Epithelial cell of proximal tubule (primary cell): ENCODE measurements around the gene HS6ST2. TPM values are rescaled to one million over a fixed set of nuclear protein-coding genes. Genes with fewer than 3 reads are reported as not detected.

Source experiments
- DNase-seq: peaks from one replicate; pipeline ENCODE4 v3.0.0-alpha.2; 2011; ENCODE audit warnings: low read depth
- H3K4me3 ChIP-seq: 2 replicates; pipeline ENCODE4 v1.5.1; 2011; ENCODE audit warnings: low read depth, mild to moderate bottlenecking, low read length
- total RNA-seq: library from RNA; depleted of rRNA; stranded (reverse); fragments of >200 nt; gene quantifications from 2 replicates; pipeline ENCODE4 v1.2.3, GENCODE V29; 2015
- TF ChIP-seq, protein P1 (sequence below): conservative IDR thresholded peaks from 2 replicates; pipeline ENCODE4 v1.5.1; 2012; ENCODE audit warnings: low read depth, mild to moderate bottlenecking, low read length

HS6ST2 gene
- total RNA-seq, 1 donor from 2014 or later, result 9.2 TPM

DNA sequence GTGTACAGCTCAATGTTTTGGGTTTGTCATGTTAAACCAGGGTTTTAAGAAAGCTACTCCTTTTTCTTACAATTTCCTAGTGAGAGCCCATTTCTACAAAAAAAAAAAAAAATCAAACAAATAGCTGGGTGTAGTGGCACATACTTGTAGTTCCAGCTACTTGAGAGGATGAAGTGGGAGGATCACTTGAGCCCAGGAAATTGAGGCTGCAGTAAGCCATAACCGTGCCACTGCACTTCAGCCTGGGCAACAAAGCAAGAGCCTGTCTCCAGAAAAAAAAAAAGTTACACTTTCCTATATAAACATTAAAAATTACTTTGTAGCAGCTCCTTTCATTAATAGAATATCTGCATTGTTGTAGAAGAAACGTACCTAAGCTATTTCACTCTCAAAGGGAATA is 166.7 kb downstream of the HS6ST2 start:
- DNase-seq, result no peak
- TF ChIP-seq, protein P1, sequence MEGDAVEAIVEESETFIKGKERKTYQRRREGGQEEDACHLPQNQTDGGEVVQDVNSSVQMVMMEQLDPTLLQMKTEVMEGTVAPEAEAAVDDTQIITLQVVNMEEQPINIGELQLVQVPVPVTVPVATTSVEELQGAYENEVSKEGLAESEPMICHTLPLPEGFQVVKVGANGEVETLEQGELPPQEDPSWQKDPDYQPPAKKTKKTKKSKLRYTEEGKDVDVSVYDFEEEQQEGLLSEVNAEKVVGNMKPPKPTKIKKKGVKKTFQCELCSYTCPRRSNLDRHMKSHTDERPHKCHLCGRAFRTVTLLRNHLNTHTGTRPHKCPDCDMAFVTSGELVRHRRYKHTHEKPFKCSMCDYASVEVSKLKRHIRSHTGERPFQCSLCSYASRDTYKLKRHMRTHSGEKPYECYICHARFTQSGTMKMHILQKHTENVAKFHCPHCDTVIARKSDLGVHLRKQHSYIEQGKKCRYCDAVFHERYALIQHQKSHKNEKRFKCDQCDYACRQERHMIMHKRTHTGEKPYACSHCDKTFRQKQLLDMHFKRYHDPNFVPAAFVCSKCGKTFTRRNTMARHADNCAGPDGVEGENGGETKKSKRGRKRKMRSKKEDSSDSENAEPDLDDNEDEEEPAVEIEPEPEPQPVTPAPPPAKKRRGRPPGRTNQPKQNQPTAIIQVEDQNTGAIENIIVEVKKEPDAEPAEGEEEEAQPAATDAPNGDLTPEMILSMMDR, result no peak
- no peak overlapping the region for H3K4me3 ChIP-seq

DNA sequence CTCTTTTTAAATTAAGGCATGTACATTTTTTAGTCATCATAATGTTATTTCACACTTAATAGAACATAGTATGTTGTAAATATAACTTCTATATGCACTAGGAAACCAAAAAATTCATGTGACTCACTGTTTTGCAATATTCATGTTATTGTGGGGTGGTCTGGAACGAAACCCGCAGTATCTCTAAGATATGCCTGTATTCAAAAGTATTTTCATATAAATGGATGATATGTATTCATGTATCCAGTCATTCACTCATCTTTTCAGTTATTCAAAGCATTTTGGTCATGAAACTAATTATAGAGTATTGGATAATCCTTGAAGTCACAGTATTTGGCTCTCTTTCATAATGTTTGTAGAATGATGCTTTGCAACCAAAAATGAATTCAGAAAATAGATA is 168.1 kb downstream of the HS6ST2 start:
- TF ChIP-seq, protein P1, result no peak
- no peak overlapping the region for H3K4me3 ChIP-seq
- DNase-seq, result no peak

GRCh38 chrX:132786217-132786616 is 172.2 kb downstream of the HS6ST2 start:
- TF ChIP-seq, protein P1, result no peak
- H3K4me3 ChIP-seq, result no peak overlapping the region
- DNase-seq, result no peak

DNA sequence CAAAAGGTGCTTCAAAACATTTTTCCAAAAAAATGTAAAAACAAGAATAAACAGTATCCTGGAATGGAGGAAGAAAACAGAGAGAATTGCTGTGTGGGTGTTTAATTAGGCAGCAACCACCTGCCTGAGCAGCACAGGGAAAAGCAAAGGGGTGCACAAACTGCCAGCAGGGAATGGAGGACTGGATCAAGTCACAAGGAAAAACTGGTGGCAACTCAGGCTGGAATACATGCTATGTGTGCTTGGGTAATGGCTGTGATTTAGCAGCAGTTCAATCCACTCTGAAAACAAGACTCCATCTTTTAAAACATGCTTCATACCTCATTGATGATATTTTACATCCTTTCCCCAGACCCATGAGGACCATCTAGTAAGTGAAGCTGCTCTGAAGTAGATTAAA is 179.5 kb downstream of the HS6ST2 start:
- no peak overlapping the region for H3K4me3 ChIP-seq
- TF ChIP-seq, protein P1, result no peak
- DNase-seq, result no peak

GRCh38 chrX:132776486-132777210 is 181.8 kb downstream of the HS6ST2 start:
- H3K4me3 ChIP-seq, result no peak overlapping the region
- TF ChIP-seq, protein P1, result no peak
- no peak for DNase-seq

DNA sequence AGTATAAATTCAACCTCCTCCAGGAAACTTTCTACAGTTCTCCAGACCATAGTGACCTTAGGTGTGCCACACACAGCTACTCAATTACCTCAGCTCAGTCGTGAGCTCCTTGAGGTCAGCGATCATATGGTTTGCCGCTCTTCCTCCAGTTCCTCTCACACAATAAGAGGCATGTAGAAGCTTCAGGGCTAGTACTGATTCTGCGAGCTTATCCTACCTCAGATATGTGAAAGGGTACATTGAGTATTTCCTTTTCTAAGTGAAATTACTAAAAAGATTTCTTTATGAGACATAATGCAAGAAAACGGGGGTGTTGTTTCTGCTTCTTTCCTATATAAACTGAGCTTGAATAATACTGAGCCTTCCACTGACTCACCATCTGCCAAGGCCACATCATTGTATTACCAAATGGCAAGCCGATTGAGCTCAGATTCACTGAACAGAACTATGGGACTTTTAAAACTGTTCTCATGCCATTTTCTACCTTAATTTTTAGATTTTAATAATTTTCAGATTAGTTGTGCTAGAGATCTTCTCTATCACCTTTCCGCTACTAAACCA is 183.1 kb downstream of the HS6ST2 start:
- DNase-seq, result no peak
- TF ChIP-seq, protein P1, result no peak
- H3K4me3 ChIP-seq, result no peak overlapping the region
